H1 (cell line): Measurements from ENCODE around the gene MT1H. TPM values are rescaled to one million over a fixed set of nuclear protein-coding genes. Genes with fewer than 3 reads are reported as not detected.

Experiments
- ATF2 ChIP-seq: IDR thresholded peaks from 2 replicates; pipeline ENCODE4 v1.6.1; 2012; ENCODE audit warnings: low read length, inconsistent platforms
- BACH1 ChIP-seq: IDR thresholded peaks from 2 replicates; pipeline ENCODE4 v1.6.1; 2012; ENCODE audit warnings: low read length, improper control_type of control experiment
- BCL11A ChIP-seq, 2 experiments: IDR thresholded peaks; one replicate each; pipeline ENCODE4 v1.6.1; 2011; ENCODE audit warnings: low read depth in 2 of 2, low read length in 2 of 2, mild to moderate bottlenecking in 2 of 2
- CBX5 ChIP-seq: fragments of 300-800, 300-1000 bp; sonication (generic); IDR thresholded peaks from 2 replicates; pipeline ENCODE4 v1.7.1; 2016; ENCODE audit warnings: antibody characterized with exemption, low read length, low read depth
- CHD1 ChIP-seq: IDR thresholded peaks from 2 replicates; pipeline ENCODE4 v1.6.1; 2012; ENCODE audit warnings: low read depth, low read length, improper control_type of control experiment
- CTBP2 ChIP-seq: IDR thresholded peaks from 2 replicates; pipeline ENCODE4 v1.7.0; 2011; ENCODE audit warnings: borderline replicate concordance, mild to moderate bottlenecking, moderate library complexity, mixed read lengths, low read length; ENCODE audit not compliant: insufficient read depth, insufficient read length
- CTCF ChIP-seq, 3 experiments: IDR thresholded peaks; 1 replicate in 2 of 3; 2 replicates in 1 of 3; pipeline versions ENCODE4 v1.5.1 to v1.6.1; 2011; ENCODE audit warnings: low read length in 3 of 3, mild to moderate bottlenecking in 3 of 3, inconsistent platforms in 2 of 3, low read depth in 1 of 3, moderate library complexity in 1 of 3; ENCODE audit not compliant: insufficient read depth in 1 of 3; ENCODE audit errors: control extremely low read depth in 1 of 3
- EZH2 ChIP-seq: fragments of 200-600 bp; sonication (generic); IDR thresholded peaks from 2 replicates; pipeline ENCODE4 v1.7.1; 2012; ENCODE audit warnings: low read depth, mild to moderate bottlenecking, moderate library complexity, low read length, inconsistent platforms; ENCODE audit not compliant: severe bottlenecking
- FOSL1 ChIP-seq: IDR thresholded peaks from 2 replicates; pipeline ENCODE4 v1.6.1; 2011; ENCODE audit warnings: mild to moderate bottlenecking, low read depth, low read length, moderate library complexity; ENCODE audit not compliant: insufficient read depth
- KDM4A ChIP-seq: IDR thresholded peaks from one replicate; pipeline ENCODE4 v1.7.1; 2012; ENCODE audit warnings: low read depth, mild to moderate bottlenecking, moderate library complexity, low read length, inconsistent platforms; ENCODE audit not compliant: severe bottlenecking
- KDM5A ChIP-seq: fragments of 200-600 bp; IDR thresholded peaks from 2 replicates; pipeline ENCODE4 v1.7.1; 2012; ENCODE audit warnings: mild to moderate bottlenecking, low read length, inconsistent platforms, mixed read lengths
- NRF1 ChIP-seq: IDR thresholded peaks from 2 replicates; pipeline ENCODE4 v1.6.1; 2011; ENCODE audit warnings: mild to moderate bottlenecking, low read depth, low read length, improper control_type of control experiment
- SAP30 ChIP-seq: fragments of 300-600 bp; sonication (generic); IDR thresholded peaks from 2 replicates; pipeline ENCODE4 v1.7.1; 2012; ENCODE audit warnings: low read length, moderate library complexity, mild to moderate bottlenecking, inconsistent platforms; ENCODE audit not compliant: insufficient read depth, insufficient replicate concordance
- SP1 ChIP-seq: IDR thresholded peaks from 2 replicates; pipeline ENCODE4 v1.6.1; 2011; ENCODE audit warnings: low read depth, low read length
- SRF ChIP-seq: IDR thresholded peaks from 2 replicates; pipeline ENCODE4 v1.6.1; 2011; ENCODE audit warnings: mild to moderate bottlenecking, low read depth, low read length, moderate library complexity
- SUZ12 ChIP-seq: fragments of 200-600 bp; sonication (generic); IDR thresholded peaks from 2 replicates; pipeline ENCODE4 v1.6.1; 2012; ENCODE audit warnings: mild to moderate bottlenecking, inconsistent platforms, low read length, moderate library complexity, mixed read lengths
- USF2 ChIP-seq: IDR thresholded peaks from 2 replicates; pipeline ENCODE4 v1.6.1; 2011; ENCODE audit warnings: low read length, improper control_type of control experiment
- polyA plus RNA-seq, 7 experiments: library from polyadenylated mRNA; depleted of rRNA in 3 of 7; stranded (reverse) in 5 of 7; unstranded in 2 of 7; fragments of >200 nt in 5 of 7; fragments of 200-250 nt in 2 of 7; gene quantifications; 1 replicate in 5 of 7; 2 replicates in 1 of 7; 4 replicates in 1 of 7; pipeline versions ENCODE4 v1.2.1 to v1.2.3, GENCODE V29; 2011 to 2013; ENCODE audit warnings: missing spikeins in 2 of 7, mixed read lengths in 2 of 7
- total RNA-seq: library from RNA; stranded (reverse); fragmentation: NEBNext Ultra II Directional; extraction: Animal tissue kit (Norgen Biotek cat#: 25700); gene quantifications from 2 replicates; pipeline ENCODE4 v1.2.1, GENCODE V29; 2021

Gene MT1H
- total and polyA plus RNA-seq, 2 of the 8 experiments (the other 6 are each of a cell fraction or from before 2014, with no cell fraction given): 11.9 to 95.7 TPM

GRCh38 chr16:56637814-56638750 lies 31.5 kb upstream of the MT1H start, which contains the start of gene MT1A (continued):
- TF ChIP-seq USF2 (no peak), KDM4A (peak; percentile 72), EZH2 (peak; percentile 100), BCL11A (IDR thresholded peaks at IDR 0.05; ENCODE audit: low read depth in 2 of 2, low read length in 2 of 2) (no peak), SRF (no peak), CTCF (IDR thresholded peaks at IDR 0.05; ENCODE audit: control extremely low read depth in 1 of 3, insufficient read depth in 1 of 3, low read depth in 1 of 3, low read length in 3 of 3) (no peak), FOSL1 (no peak), SAP30 (no peak), SUZ12 (peak; percentile 99), ATF2 (no peak), CTBP2 (peak; percentile 75), BACH1 (no peak), SP1 (no peak), KDM5A (no peak), CBX5 (no peak), CHD1 (no peak), NRF1 (peak; percentile 49)
